ENCODE results near the gene MTMR10. TPM values are rescaled to one million over a fixed set of nuclear protein-coding genes. Genes with fewer than 3 reads are reported as not detected.

MTMR10 gene
- total RNA-seq, 1 experiment from 2014 or later: 23.2 TPM

- Histone ChIP-seq H3K79me1 (ENCODE audit: insufficient read depth, low read depth, low read length, poor library complexity, severe bottlenecking) (no peaks in the 10 kb centered on the region), H3K4ac (ENCODE audit: low read depth, low read length) (no peak overlapping the region), H3K4me1 (ENCODE audit: insufficient read depth, low read length) (no peaks in the 10 kb centered on the region; the same call in 1 of the 2 replicates), H4K91ac (ENCODE audit: insufficient read length, low read depth, low read length) (no peak overlapping the region), H2AK5ac (ENCODE audit: insufficient read length, low read length) (no peak overlapping the region), H2AFZ (ENCODE audit: low read length) (peak overlapping the region; percentile 98), H2BK120ac (ENCODE audit: low read depth, low read length, poor library complexity, severe bottlenecking) (no peak overlapping the region), H3K14ac (ENCODE audit: insufficient read depth, low read length) (no peak overlapping the region), H3K27me3 (ENCODE audit: insufficient read depth, low read length) (no peaks in the 10 kb centered on the region), H3K9me3 (ENCODE audit: control insufficient read depth, low read depth, low read length) (no peaks in the 10 kb centered on the region), H2BK5ac (ENCODE audit: insufficient read length, low read length) (no peak overlapping the region), H3T11ph (ENCODE audit: low read length) (no peak overlapping the region), H3K4me2 (ENCODE audit: insufficient read depth, insufficient read length, low read length) (no peak overlapping the region), H2BK12ac (ENCODE audit: insufficient read length, low read depth, low read length) (no peak overlapping the region), H4K20me1 (ENCODE audit: control insufficient read depth, insufficient read depth, insufficient read length) (no peaks in the 10 kb centered on the region), H4K5ac (ENCODE audit: insufficient read length, low read depth, low read length) (no peak overlapping the region), H3K18ac (ENCODE audit: insufficient read length, low read depth, low read length) (no peak overlapping the region), H2BK15ac (ENCODE audit: low read depth, low read length) (no peak overlapping the region), H2BK20ac (ENCODE audit: low read depth, low read length, poor library complexity, severe bottlenecking) (no peak overlapping the region), H4K8ac (replicated peaks; ENCODE audit: insufficient read length, low read depth, low read length) (no peak overlapping the region), H3K27ac (ENCODE audit: insufficient read length, low read depth, low read length) (no peak overlapping the region), H3K23me2 (ENCODE audit: insufficient read length, low read depth, low read length, poor library complexity, severe bottlenecking) (no peaks in the 10 kb centered on the region), H3K56ac (ENCODE audit: insufficient read length, low read depth, low read length) (no peak overlapping the region), H3K9ac (ENCODE audit: extremely low read depth, insufficient read length, low read length) (no peak overlapping the region), H3K79me2 (ENCODE audit: insufficient read depth, low read length) (no peaks in the 10 kb centered on the region; the same call in 1 of the 2 replicates), H3K23ac (ENCODE audit: insufficient read length, low read depth, low read length) (no peak overlapping the region)
- TF ChIP-seq CTCF (conservative IDR thresholded peaks at IDR 0.05): no peak
- Mint-ChIP-seq H3K36me3 (ENCODE audit: insufficient read depth in 1 of 3, low read depth in 3 of 3) (no peaks in the 10 kb centered on the region), H3K4me1 (peaks cover 17 to 19% of the 10 kb centered on the region in 2 experiments), H3K27me3 (ENCODE audit: low read depth) (no peaks in the 10 kb centered on the region), H3K9me3 (no peaks in the 10 kb centered on the region), H3K27ac (peak overlapping the region in 1 of 3 experiments; percentile 33; a peak in 1 of 7 replicates), H3K4me3 (no peak overlapping the region)
- DNase-seq: peak; percentile 56
- WGBS (ENCODE audit: extremely low coverage, insufficient read length, low lambda C conversion rate): no CpG with 5 or more reads among the region's 5 CpGs
These were observed 12.8 kb upstream of the MTMR10 start for GRCh38 chr15:31004220-31004733.

Measured in H9 (cell line).